Measurements from ENCODE around the gene RXFP1.

Gene RXFP1

DNA sequence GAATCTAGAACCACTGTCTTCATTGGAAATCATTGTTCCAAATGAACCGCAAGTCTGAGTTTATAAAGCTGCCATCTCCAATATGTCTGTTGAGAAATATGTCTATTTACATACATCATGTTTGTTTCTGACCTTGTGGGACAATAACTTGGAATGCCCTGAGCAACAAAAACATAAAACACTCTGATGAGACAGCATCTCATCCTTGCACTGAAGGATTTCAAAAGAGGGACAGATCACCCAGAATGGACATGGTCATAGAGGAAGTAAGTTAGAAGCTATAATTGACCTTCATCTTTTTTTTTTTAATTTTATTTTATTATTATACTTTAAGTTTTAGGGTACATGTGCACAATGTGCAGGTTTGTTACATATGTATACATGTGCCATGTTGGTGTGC, 22.5 kb downstream of the RXFP1 start:
- no peak for DNase-seq

DNA sequence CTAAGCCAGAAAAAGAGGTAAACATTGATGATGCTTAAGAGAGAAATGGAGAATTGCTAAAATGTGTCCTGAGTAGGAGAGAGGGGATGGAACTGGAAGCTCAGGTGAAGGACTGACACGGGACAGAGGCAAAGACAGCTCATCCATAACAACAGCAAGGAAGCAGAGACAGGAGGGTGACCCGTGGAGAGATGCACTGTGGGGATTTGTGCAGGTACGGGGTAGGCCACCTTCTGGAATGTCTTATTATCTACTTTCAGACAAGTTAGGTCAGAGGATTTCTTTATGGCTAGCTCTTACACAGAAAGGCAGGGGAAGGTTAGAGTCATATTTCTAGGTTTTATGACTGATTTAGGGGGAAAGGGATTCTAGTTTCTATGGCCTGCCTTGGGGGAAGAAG, 31.7 kb downstream of the RXFP1 start:
- no peak for DNase-seq

DNA sequence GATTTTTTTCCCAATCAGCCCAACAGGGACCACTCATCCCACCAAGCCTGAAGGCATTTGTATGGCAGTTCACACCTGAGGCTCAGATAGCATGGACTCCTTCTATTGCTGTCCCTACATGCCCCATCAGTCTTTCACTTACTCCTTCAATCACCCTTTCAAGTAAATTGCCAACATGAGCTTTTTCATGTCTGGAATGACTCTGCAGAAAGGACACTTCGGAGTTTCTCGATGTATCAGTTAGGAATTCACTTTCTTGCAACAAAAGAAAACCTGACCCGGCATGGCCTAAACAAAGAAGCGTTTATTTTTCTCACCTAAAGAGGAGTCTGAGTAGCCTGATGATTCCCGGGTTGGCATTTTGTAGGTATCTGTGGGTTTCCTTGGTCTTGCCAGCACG, 38.6 kb downstream of the RXFP1 start:
- no peak for DNase-seq

DNA sequence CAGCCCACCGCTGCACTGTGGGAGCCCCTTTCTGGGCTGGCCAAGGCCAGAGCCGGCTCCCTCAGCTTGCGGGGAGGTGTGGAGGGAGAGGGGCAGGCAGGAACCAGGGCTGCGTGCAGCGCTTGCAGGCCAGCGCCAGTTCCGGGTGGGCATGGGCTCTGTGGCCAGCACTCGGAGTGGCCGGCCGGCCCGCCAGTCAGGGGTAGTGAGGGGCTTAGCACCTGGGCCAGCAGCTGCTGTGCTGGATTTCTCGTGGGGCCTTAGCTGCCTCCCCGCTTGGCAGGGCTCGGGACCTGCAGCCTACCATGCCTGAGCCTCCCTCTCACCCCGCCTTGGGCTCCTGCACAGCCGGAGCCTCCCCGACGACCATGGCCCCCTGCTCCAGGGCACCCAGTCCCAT, 45.2 kb downstream of the RXFP1 start:
- DNase-seq, result no peak

DNA sequence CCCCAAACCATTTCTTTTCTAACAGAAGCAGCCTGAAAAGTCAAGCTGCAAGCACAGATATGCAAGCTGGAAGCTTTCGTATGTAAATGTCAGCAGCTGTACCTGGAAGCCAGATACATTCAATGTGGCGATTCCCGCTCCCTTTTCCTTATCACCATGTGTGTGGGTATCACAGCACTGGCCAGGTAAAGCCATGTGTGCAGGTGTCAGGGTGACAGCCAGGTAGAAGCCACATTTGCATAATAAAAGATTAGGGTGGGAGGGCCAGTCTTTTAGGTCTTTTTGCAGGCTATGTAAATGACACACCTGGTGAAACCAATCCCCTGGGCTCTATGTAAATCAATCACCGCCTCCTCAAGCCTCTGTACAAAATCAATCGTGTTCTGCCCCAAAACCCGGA, 50.1 kb downstream of the RXFP1 start:
- DNase-seq, result peak; percentile 63

DNA sequence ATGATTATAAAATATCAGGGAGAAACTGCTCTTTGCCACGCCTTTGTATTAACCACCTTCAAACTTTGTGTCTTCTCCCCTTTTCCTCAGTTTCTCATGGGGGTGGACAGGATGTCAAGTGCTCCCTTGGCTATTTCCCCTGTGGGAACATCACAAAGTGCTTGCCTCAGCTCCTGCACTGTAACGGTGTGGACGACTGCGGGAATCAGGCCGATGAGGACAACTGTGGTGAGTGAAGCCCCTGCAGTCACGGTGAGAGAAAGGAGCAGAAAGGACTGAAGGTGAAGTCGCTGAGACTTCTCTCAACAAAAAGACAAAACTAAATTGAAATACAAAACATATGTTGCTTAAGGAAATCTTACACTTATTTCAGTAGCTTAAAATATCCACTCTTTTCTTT, 50.9 kb downstream of the RXFP1 start:
- no peak for DNase-seq

DNA sequence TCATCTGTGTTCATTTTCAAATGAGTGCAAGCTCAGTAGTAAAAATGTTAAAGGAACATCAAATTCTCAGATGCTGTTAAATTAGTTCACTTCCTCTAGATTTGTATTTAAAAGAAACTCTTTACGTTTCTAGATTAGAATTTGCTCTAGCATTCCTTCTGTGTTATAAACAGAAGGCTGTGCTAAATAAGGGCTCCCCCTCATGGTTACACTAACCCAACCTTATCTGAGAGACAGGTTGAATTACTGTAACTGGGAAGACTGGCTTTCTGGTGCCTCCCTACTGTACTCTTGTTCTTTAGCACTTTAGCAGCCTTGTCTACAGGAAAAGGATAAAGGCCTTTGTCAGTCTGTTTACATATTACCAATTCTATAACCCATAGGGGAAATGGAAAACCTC, 56.8 kb downstream of the RXFP1 start:
- DNase-seq, result peak; percentile 28

DNA sequence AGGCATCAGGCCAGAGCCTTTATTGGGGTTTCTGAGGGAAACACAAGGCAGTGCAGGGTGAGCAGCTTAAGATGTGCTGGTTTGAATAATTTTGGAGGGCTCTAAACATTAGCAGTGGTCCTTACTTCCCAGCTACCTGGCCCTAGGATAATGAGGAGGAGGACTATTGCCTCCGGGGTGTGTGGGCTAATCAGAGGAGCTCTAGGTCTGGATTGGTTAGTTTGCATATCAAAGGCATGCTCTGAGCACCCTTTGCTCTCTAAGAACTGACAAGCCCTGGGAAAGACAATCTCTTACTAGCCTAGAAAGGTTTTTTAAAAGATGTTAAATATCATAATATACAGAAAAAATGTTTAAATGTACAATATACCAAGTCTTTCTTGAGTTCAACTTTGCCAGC, 58.4 kb downstream of the RXFP1 start:
- DNase-seq, result no peak

DNA sequence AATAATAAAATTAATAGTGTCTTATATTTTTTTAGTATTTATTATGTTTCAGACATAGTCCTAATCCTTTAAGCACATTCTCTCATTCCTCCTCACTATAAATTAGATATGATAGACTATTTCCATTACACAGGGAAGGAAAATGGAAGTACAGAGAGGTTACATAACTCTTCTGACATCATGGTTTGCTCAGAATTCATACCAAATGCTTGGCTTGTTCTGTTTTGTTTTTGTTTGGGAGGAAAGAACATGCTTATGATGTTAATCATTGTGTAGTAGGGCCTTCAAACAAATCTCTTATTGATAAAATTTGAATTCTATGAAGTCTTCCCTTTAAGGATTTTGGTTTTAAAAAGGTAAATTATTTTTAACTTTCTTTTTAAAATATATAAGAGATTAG, 59.5 kb downstream of the RXFP1 start:
- DNase-seq, result no peak

DNA sequence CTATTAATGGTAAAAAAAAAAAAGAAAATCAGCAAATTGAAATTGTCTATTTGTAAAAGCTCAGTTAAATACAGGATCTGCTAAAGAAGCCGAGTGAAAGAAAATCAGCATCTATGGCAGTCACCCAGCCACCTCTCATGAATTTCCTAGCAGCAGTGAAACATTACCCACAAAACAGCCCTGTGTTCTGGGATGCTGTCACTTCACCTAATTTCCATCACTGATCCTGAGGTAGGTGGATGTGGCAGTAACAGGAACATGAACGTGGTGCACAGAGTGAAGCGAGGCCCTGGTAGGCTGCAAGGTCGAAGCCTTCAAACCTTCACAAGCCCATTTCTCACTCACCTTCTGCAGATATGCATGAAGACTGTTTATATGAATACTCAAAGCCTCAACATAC, 65.2 kb downstream of the RXFP1 start:
- DNase-seq, result no peak

DNA sequence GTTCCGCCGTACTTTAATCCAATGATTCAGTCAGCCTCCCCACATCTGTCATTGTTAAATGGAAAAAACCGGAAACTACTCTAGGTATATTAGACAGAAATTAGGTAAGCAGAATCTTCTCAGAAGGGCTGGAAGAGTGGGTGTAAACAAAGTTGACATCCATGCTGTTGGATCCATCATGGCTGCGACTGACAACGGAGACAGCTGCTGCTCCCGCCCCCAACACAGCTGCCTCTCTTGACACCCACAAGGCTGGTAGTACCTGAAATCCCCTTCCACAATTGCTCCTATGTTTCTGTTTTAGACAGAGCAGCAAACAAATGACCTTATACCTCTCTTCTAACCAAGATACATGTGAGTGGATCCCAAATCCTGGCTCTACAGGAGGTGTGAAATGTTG, 66.6 kb downstream of the RXFP1 start:
- DNase-seq, result no peak

DNA sequence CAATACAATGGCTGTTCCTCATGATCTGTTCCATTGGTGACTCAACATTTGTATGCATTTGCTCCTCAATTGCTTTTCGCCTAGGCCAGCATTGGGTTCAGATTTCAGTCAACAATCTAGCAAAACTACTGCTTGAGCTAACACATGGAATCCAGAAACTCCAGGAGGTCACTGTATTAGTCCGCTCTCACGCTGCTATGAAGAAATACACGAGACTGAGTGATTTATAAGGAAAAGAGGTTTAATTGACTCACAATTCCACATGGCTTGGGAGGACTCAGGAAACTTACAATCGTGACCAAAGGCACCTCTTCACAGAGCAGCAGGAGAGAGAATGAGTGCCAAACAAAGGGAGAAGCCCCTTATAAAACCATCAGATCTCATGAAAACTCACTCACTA, 67.1 kb downstream of the RXFP1 start:
- DNase-seq, result no peak

DNA sequence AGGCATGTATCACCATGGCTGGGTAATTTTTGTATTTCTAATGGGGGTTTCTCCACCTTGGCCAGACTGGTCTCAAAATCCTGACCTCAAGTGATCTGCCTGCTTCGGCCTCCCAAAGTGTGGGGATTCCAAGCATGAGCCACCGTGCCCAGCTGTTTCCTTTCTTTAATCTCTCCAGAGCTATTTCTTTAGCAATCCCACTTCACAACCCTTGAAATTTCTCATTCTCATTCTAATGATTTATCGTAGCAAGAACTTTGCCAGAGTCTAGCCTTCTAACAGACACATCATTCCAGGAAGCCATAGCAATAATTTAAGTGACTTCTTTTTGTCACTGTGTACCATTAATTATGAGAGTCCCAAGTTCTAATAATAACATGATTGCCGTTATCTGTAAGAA, 68.6 kb downstream of the RXFP1 start:
- no peak for DNase-seq

DNA sequence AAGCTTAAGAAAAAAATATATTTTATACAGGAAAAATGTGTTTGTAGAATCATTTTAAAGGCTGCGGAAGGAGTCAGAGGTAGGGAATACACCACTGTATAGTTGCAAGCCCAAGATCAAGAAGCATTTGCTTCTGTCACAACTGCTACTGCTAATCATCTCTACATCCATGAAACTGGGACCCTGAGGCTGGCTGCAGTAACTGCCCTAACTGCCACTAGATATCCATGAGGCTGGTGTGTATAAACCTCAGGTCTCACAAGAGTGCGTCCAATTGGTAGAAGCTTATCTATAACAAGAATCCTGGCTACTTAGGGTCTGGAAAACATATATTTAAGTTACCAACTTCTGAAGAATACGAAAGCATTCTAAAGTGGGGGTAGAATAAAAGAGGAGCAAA, 69.1 kb downstream of the RXFP1 start:
- DNase-seq, result no peak

DNA sequence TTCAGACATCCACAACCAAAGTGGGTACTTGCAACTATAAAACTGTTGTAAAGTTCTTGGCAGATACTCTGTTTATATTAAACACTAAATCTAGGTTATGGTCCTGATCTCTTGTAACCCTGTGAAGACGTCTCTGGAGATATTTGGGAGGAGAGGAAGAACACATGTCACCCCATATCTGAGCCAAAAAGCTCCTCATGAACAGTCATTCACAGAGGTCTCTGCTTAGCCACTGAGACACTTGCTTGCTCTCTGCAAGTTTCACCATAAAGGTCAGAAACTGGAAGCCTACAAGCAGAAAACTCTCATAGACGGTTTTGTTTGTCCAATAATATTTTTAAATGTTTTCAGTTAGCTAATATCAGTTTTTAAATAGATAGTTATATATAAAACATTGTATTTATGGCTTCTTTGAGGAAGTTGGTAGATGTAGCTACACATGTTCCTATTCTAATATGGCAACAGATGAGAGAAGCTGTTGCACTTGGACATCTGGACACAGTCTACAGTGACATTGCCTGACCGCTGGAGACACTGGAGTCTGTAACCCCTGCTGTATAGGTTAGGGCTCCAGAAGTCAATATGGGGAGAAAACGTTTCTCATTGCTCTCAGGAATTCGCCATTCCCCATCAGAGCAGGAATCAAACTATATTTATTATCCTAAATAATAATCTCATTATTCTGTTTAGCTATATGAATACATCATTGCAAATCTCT, 76.4 kb downstream of the RXFP1 start:
- DNase-seq, result no peak

DNA sequence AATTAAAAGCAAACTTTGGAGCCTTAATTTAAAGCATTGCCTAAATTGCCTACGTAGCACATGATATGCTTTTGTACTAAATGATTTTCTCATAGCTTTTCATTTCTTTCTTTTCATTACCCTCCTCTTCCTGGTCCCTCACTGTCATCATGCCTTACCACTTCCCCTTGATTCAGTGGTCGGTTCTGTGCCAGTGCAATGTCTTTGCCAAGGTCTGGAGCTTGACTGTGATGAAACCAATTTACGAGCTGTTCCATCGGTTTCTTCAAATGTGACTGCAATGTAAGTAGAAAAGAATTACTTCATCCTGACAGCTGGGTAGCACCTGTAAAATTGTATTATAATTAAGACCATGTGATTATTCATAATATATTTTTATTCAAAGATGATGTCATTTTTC, 77.5 kb downstream of the RXFP1 start:
- no peak for DNase-seq

DNA sequence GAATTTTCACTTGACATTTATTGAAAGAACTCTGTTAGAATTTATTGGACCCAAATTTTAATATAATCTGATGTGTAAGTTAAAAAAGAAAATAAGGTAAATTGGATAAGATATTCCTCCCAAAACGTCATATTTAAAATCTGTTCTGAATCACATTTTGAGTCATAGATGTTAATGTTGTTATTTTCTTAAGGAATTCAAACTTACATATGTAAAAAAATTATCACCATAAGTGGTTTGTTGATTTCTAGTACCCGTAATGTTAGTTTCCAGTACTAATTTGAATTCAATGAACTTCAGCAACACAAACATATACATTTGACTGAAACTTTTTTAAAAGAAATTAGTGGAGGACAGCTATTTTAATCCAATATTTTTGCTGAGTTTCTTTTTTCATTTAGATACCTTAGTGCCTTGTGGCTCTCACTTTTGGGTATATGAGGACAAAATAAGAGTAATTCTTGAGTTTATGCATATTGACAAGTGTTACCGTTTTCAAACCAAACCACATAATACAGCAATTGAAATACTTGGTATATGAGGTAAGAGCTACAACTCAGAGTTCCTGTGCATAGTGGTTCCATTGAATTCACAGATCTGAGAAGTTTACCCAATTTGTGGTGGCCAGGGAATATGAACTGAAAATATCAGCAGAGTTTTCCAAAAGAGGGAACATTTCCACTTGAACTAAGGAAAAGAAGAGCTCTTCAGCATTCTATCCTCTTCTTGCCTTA, 78.2 kb downstream of the RXFP1 start:
- no peak for DNase-seq

DNA sequence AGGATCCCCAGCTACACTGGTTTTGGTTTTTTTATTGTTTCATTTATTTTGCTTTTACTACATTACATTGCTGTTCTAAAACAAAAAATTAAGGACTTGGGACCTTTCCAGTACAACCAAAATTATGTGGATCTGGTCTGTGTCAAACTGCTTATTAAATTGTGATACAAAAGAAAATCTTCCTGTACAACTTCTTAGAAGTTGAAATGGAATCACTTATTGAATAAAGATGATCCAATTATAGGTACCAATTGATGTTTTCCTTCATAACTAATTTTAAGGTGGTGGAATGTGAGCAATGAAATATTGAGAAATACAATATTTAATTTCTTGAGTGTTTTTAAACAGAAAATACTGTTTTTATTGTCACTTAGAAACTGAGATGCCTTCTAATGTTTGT, 82.7 kb downstream of the RXFP1 start:
- DNase-seq, result no peak

DNA sequence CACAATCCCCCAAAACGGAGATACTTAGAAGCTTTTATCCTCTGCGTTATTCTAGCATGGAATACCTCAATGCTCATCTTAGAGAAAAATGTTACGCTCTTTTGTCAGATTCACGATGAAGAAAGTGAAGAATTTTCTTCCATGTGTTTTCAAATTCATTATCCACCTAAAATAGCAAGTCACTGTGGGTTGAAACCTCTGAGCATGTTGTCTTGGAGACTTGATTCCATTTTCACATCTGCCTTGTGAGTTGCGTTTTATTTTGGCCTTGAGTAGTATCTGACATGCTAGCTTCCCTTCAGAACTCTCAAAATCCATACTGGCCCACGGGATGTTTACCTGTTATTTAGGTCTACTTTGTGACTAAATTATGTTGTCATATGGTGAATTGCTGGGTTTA, 83.7 kb downstream of the RXFP1 start:
- DNase-seq, result no peak

DNA sequence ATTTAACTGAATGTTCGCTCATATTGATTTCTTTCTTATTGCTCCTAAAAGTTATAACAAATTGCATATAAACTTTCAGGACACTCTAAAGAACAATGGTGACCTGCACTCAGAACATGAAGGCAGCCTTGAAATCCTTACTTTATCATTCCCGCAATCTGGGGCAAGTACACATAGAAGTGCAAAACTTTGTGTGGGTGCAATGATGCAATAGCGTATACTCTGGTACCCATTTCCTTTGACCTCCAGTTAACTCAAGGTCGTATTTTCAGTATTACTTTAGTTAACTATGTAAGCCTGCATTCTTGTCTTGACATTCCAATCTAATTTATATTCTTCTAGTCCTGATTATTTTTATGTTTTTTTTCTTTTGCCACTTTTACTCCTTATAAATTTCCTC, 85.3 kb downstream of the RXFP1 start:
- no peak for DNase-seq

DNA sequence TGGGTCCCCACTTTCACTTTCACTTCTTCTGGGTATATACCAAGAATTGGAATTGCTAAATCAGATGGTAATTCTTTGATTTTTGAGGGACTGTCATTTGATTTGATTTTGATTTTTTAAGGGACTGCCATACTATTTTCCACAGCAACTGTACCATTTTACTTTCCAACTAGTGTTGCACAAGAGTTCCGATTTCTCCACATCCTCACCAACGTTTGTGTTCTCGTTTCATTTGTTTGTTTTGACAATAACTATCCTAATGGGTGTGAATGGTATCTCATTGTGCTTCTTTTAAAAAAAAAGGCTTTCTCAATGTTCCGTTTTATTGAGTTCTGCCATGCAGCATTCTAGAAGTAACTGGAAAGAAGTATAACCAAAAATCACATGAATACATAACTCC, 87.4 kb downstream of the RXFP1 start:
- no peak for DNase-seq

DNA sequence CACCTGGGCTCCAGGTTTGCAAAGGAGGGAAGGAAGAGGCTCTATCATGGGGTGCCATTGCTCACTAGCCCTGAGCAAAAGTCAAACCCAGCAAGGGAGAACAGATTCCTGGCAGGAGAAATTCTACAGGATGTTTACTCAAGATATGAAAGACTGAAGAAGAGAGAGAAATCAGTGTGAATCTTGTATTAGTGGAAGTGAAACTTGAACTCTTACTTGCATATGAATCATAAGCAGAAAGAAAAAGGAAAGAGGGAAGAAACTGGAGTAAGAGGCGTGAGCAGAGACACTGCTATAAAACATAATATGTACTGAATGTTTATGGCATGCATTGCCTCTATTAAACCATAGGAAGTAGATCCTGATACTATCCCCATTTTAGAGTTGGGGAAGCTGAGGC, 89.1 kb downstream of the RXFP1 start:
- no peak for DNase-seq

DNA sequence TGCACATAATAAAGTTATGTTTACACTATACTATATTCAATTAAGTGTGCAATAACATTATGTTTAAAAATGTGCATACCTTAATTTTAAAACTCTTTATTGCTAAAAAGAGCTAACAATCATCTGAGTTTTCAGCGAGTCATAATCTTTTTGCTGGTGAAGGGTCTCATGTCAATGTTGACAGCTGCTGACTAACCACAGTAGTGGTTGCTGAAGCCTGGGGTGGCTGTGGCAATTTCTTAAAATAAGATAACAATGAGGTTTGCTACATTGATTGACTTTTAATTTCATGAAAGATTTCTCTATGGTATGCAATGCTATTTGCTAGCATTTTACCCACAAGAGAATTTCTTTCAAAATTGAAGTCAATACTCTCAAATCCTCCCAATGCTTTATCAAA, 91.4 kb downstream of the RXFP1 start:
- no peak for DNase-seq

DNA sequence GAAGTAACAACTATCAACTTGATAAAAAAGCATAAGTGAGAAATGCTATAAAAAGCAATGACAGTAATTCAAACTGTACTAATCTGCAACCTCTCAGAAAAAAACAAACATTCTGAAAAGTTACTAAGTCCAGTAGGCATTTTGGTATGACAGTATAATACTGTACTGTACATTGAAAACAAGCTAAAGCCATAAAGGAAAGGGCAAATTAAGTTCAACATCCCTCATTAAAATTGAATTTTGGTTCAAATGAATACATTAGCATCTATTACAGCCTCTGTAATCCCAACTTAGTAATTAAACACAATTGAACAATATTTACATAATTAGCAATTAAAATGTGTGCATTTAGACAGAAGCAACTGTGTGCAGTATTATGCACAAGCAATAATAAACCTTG, 96.3 kb downstream of the RXFP1 start:
- DNase-seq, result no peak

DNA sequence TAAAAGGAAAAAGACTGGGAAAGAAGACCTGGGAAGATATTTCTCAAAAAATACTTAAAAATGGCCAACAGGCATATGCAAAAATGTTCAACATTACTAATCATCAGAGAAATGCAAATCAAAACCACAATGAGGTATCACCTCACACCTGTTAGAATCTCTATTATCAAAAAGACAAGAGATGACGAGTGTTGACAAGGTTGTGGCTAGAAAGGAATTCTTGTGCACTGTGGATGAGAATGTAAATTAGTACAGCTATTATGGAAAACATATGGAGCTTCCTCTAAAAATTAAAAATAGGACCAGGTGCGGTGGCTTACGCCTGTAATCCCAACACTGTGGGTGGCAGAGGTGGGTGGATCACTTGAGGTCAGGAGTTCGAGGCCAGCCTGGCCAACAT, 100.0 kb downstream of the RXFP1 start:
- peak; percentile 92 for DNase-seq

All from NCI-H526 treated with DMSO at 0.1 percent for 48 hours (cell line).